K562 (cell line): ENCODE data around the gene OLIG2. TPM values are rescaled to one million over a fixed set of nuclear protein-coding genes. Genes with fewer than 3 reads are reported as not detected.

Source experiments
- ATAC-seq: fragments of 200-7000 bp; cut with Tn5 transposase; 3 replicates; pipeline ENCODE4 v1.9.1; 2020; ENCODE audit warnings: moderate library complexity
- BruUV-seq: library from RNA; stranded (reverse); fragments of 400-500 nt; replicated peaks from 2 replicates; lab custom pipeline; 2021; lab: Mats Ljungman, UMichigan
- CTCF ChIA-PET: fragments of 300-600 bp; formaldehyde crosslinking; extraction: SDS; loops from one replicate; lab custom pipeline; 2021; ENCODE audit warnings: low intra/inter-chr PET ratio; lab: Yijun Ruan, JAX
- POLR2A ChIA-PET: fragments of 300-600, 350-650 bp; sonication (Branson Sonifier 250); formaldehyde crosslinking; extraction: SDS; loops from one replicate; lab custom pipeline; 2021; ENCODE audit warnings: antibody characterized with exemption, inconsistent platforms; lab: Yijun Ruan, JAX
- DNase-seq, 4 experiments: peaks; one replicate each; pipeline versions ENCODE4 v3.0.0 to v3.0.0-alpha.2; 2011 to 2018; ENCODE audit warnings: low spot score in 3 of 4, mixed read lengths in 3 of 4; ENCODE audit errors: extremely low read depth in 1 of 4
- FAIRE-seq: peaks from 2 replicates; lab custom pipeline; 2011; peaks lifted over from hg19 to GRCh38; lab: Jason Lieb, UNC
- H2AFZ ChIP-seq: 2 replicates; pipeline ENCODE4 v1.6.0; 2011; ENCODE audit warnings: low read depth, low read length, control low read depth, inconsistent platforms
- H3K27ac ChIP-seq: fragments of 200-600 bp; 3 replicates; pipeline ENCODE4 v1.8.0; 2011; ENCODE audit warnings: low read depth, mild to moderate bottlenecking, control low read depth, inconsistent platforms, low read length, moderate library complexity, mixed read lengths; ENCODE audit errors: extremely low read depth
- H3K27me3 ChIP-seq, 2 experiments: fragments of 300-600 bp in 1 of 2; 2 replicates in 1 of 2; 3 replicates in 1 of 2; pipeline versions ENCODE4 v1.6.0 to v1.8.0; 2011; ENCODE audit warnings: inconsistent platforms in 2 of 2, low read length in 2 of 2, mild to moderate bottlenecking in 1 of 2, mixed read lengths in 1 of 2, moderate library complexity in 1 of 2; ENCODE audit not compliant: control insufficient read depth in 2 of 2, insufficient read depth in 2 of 2
- H3K36me3 ChIP-seq: fragments of 300-600 bp; 3 replicates; pipeline ENCODE4 v1.8.0; 2011; ENCODE audit warnings: mild to moderate bottlenecking, low read length, inconsistent platforms; ENCODE audit not compliant: control insufficient read depth, insufficient read depth
- H3K4me1 ChIP-seq, 2 experiments: fragments of 200-600 bp in 1 of 2; replicated peaks in 1 of 2; 2 replicates in 1 of 2; 3 replicates in 1 of 2; pipeline versions ENCODE4 v1.5.1 to v1.8.0; 2011; ENCODE audit warnings: inconsistent platforms in 2 of 2, low read length in 2 of 2, mild to moderate bottlenecking in 1 of 2, mixed read lengths in 1 of 2, moderate library complexity in 1 of 2; ENCODE audit not compliant: control insufficient read depth in 2 of 2, insufficient read depth in 2 of 2
- H3K4me2 ChIP-seq: 2 replicates; pipeline ENCODE4 v1.6.1; 2011; ENCODE audit warnings: low read length, control low read depth, inconsistent platforms, mixed read lengths; ENCODE audit not compliant: insufficient read depth
- H3K4me3 ChIP-seq: fragments of 200-600 bp; sonication (generic), shearing (Covaris generic); 2 replicates; pipeline ENCODE4 v1.5.1; 2016; ENCODE audit warnings: control low read depth, inconsistent platforms
- H3K79me2 ChIP-seq: fragments of 200-600 bp; 3 replicates; pipeline ENCODE4 v1.8.0; 2011; ENCODE audit warnings: low read length, inconsistent platforms; ENCODE audit not compliant: control insufficient read depth, insufficient read depth
- H3K9ac ChIP-seq, 2 experiments: 2 replicates each; pipeline versions ENCODE4 v1.6.0 to v1.6.1; 2011; ENCODE audit warnings: low read depth in 2 of 2, low read length in 2 of 2, control low read depth in 1 of 2, inconsistent platforms in 1 of 2, mild to moderate bottlenecking in 1 of 2, mixed read lengths in 1 of 2; ENCODE audit not compliant: insufficient read depth in 1 of 2
- H3K9me1 ChIP-seq: one replicate; pipeline ENCODE4 v1.6.0; 2011; ENCODE audit warnings: inconsistent platforms, mild to moderate bottlenecking, low read length, moderate library complexity; ENCODE audit not compliant: control insufficient read depth, insufficient read depth
- H3K9me3 ChIP-seq: replicated peaks from 2 replicates; pipeline ENCODE4 v1.5.1; 2011; ENCODE audit warnings: low read depth, low read length, inconsistent platforms; ENCODE audit not compliant: control insufficient read depth, insufficient read depth
- H4K20me1 ChIP-seq: replicated peaks from 2 replicates; pipeline ENCODE4 v1.6.1; 2011; ENCODE audit warnings: low read length, inconsistent platforms, mixed read lengths; ENCODE audit not compliant: control insufficient read depth, insufficient read depth
- BRCA1 ChIP-seq, 2 experiments: fragments of 450-650 bp in 1 of 2; sonication (generic) in 1 of 2; formaldehyde crosslinking in 1 of 2; IDR thresholded peaks; 2 replicates each; pipeline versions ENCODE4 v1.5.0 to v1.6.1; 2017 to 2020; ENCODE audit warnings: mild to moderate bottlenecking in 1 of 2, missing genetic modification reagents in 1 of 2
- ZBTB34 ChIP-seq: fragments of 250-450 bp; sonication (Bioruptor Pico); IDR thresholded peaks from 2 replicates; pipeline ENCODE4 v1.8.0; 2021; ENCODE audit warnings: mild to moderate bottlenecking, moderate library complexity
- ZNF146 ChIP-seq: IDR thresholded peaks from one replicate; pipeline ENCODE4 v1.6.1; 2018; ENCODE audit warnings: missing compliant biosample characterization; ENCODE audit not compliant: unreplicated experiment
- WGBS: fragments of 100-300 bp; shearing (Covaris generic); methylation state at CpG from one replicate; pipeline ENCODE4 v1.1.6; 2016; ENCODE audit warnings: low coverage, mixed read lengths; ENCODE audit not compliant: insufficient coverage; ENCODE audit errors: missing lambda C conversion rate; 5-methylcytosine and 5-hydroxymethylcytosine counted together
- in situ Hi-C: fragments of 300-500 bp; cut with MboI; formaldehyde crosslinking; loops from 4 replicates; pipeline ENCODE4 v1.15.0; 2018; ENCODE audit warnings: inconsistent platforms, mixed read lengths
- intact Hi-C: fragments of 100-400 bp; cut with micrococcal nuclease; formaldehyde crosslinking; loops from 2 replicates; pipeline ENCODE4 v1.14.2; 2022
- polyA plus RNA-seq, 8 experiments: library from polyadenylated mRNA; depleted of rRNA in 4 of 8; stranded (reverse) in 5 of 8; unstranded in 3 of 8; fragments of >200 nt; fragmentation: Nextera tagmentation in 2 of 8; fragmentation: Illumina TruSeq in 1 of 8; extraction: Ambion mirVana in 2 of 8; extraction: Trizol in 1 of 8; gene quantifications; 2 replicates each; pipeline versions ENCODE4 v1.2.1 to v1.2.3, GENCODE V29; 2011 to 2014; ENCODE audit warnings: inconsistent platforms in 1 of 8, missing spikeins in 1 of 8
- total RNA-seq, 7 experiments: library from RNA; depleted of rRNA in 6 of 7; stranded (reverse); fragments of >200 nt in 6 of 7; fragmentation: Illumina TruSeq in 2 of 7; extraction: Trizol in 2 of 7; gene quantifications; 2 replicates each; pipeline versions ENCODE4 v1.2.1 to v1.2.3, GENCODE V29; 2011 to 2021; ENCODE audit warnings: low replicate concordance in 1 of 7

The OLIG2 gene
- total and polyA plus RNA-seq, 9 of the 15 experiments (the other 6 are each of a cell fraction or from before 2014, with no cell fraction given) = not detected

DNA sequence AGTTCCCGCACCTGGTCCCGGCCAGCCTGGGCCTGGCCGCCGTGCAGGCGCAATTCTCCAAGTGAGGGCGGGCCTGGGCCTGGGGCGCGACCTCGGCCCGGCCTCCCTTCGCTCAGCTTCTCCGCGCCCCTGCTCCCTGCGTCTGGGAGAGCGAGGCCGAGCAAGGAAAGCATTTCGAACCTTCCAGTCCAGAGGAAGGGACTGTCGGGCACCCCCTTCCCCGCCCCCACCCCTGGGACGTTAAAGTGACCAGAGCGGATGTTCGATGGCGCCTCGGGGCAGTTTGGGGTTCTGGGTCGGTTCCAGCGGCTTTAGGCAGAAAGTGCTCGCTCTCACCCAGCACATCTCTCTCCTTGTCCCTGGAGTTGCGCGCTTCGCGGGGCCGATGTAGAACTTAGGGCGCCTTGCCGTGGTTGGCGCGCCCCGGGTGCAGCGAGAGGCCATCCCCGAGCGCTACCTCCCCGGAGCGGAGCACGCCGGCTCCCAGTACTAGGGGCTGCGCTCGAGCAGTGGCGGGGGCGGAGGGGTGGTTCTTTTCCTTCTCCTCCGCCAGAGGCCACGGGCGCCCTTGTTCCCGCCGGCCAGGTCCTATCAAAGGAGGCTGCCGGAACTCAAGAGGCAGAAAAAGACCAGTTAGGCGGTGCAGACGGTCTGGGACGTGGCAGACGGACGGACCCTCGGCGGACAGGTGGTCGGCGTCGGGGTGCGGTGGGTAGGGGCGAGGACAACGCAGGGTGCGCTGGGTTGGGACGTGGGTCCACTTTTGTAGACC, 45.4 kb downstream of the OLIG2 start (continued):
- no peak for TF ChIP-seq ZBTB34

- 12% methylated on average over 38 of the region's 38 CpGs for WGBS
- ChIA-PET POLR2A (interaction anchor here (0.5 to 0.7 kb wide), 3 partner anchors 9 to 665 kb away, joined by 3 read pairs; no protein-coding TSS in a partner anchor), CTCF (interaction anchor here (0.6 kb wide), 1 partner anchor 124 kb away, joined by 3 read pairs; no protein-coding TSS in a partner anchor)
- no peak overlapping the region for H2AFZ ChIP-seq
- no peaks in the 10 kb centered on the region for H3K36me3 ChIP-seq
- in situ Hi-C loops (no loop called here), intact Hi-C loops (no loop called here)
- DNase-seq (no peak), FAIRE-seq (no peak), ATAC-seq (no peak)
- 0 out of 2 replicates have a peak, but pooled peaks cover 1% of the 10 kb centered on the region for H3K9me3 ChIP-seq
- no peaks in the 10 kb centered on the region for H3K79me2 ChIP-seq
- H3K4me1 ChIP-seq = peaks cover 0 to 22% of the 10 kb centered on the region in 2 experiments; a peak in 2 of 5 replicates
- no peak overlapping the region for H3K4me2 ChIP-seq
- no TSS peak for BruUV-seq
- no peak for TF ChIP-seq BRCA1 (IDR thresholded peaks at IDR 0.05)
- TF ChIP-seq BRCA1 (CRISPR knock-in tag; IDR thresholded peaks at IDR 0.05) = no peak
- TF ChIP-seq ZNF146 (CRISPR knock-in tag) = no peak
- no peak overlapping the region for H3K9ac ChIP-seq
- H3K27me3 ChIP-seq = peaks cover 37 to 46% of the 10 kb centered on the region in 2 experiments
- H3K27ac ChIP-seq = no peak overlapping the region
- H3K4me3 ChIP-seq = no peak overlapping the region
- no peaks in the 10 kb centered on the region for H3K9me1 ChIP-seq
- no peaks in the 10 kb centered on the region for H4K20me1 ChIP-seq
Measured at GRCh38 chr21:33071770-33072306, 46.1 kb downstream of the OLIG2 start.
